ENCODE results near the gene LRBA.
"Not testable (repeated sequence)": the region's sequence is repeated elsewhere in the genome, so short reads cannot be mapped to it uniquely, and the experiment has no call there.

The LRBA gene

DNA sequence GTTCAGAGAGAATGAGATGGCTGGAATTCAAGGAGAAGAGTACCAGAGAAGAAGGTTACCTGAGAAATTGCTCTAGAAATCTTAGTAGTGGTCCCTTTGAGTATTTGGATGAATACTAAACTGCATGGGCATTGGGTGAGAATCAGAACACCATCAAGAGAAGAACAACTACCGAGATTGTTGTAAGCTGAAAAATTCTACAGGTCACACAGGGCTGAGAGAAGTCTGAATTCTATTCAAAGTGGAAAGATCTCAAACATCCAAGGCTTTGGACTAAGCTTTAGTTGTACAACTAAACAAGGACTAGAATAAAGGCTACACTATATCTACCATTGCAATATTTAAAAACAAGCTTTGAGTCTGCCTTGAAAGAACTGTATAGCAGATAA, 40.8 kb downstream of the LRBA start:
- no peak for DNase-seq

DNA sequence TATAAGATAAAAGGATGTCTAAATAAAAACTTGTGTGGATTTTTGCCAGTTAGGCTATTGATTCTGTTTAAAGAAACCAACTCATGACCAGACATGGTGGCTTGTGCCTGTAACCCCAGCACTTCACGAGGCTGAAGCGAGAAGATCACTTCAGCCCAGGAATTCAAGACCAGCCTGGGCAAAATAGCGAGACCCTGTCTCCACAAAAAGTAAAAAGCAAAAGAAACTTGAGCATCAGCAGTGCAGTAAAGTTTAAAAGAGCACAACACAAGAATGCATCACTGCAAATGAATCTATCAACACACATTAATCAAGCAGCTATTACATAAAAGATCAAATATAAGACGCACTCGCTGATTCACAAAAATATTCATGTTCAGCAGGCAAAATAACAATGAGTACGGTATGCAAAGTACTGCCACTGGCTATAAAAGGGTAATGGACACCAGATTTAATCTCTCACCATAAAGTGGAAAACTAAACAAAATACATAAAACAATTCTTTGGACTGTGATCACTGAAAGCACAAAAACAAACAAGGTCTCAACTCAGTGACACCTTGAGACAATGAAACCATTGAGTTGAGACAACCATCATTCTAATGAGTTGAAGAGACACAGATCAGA, 41.3 kb downstream of the LRBA start:
- no peak for DNase-seq

DNA sequence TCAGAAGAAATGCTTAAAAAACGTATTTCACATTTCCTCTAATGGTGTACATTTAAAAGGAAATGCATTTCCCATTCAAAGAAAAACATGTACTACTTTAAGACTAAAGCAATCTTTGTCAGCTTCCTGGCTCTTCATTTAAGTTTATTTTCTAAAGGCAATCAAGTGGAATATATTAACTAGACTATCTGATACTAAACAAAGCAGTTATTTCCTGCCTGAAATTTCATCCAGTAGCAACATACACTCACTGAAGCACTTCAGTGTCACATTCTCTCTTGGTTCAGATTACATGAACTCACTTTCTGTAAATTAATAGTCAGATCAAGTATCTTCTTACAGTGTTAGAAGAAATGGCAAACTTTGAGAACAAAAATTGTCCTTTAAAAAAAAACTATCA, 42.5 kb downstream of the LRBA start:
- no peak for DNase-seq

DNA sequence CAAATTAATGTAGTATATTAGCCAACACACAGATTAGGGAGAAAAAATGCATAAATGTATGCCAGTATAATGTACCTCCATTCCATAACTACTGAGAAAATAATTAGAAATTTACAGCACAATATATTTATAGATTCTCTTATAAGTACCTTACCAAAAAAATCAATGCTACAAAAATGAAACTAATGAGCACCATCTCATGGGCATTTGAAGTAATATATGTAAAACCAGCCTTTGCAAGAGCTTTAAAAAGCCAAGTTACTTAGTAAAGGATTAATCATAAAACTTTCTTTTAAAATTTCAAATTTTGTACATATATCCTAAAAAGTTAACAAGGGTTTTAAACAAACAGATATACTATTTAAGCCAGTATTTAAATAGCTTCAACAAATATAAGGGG, 43.2 kb downstream of the LRBA start:
- no peak for DNase-seq

DNA sequence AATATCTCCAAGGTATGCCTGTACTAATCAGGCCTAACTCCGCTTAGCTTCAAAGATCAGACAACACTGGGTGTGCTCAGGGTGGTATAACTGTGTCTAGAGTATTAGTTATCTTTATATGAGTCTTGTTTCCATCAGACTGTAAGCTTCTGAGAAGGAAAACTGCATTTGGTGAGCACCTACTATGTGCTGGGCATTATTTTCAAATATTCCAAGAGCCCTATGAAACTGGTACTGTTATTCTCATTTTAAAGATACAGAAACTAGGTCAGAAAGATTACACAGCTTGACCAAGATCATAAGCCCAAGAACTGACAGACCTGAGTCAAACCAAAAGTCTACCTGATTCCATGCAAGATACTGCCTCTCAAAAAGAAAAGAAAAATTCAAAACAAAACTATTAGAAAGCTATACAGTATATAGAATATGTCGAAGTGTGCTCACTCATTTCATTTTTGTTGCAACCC, 44.4 kb downstream of the LRBA start:
- DNase-seq, result no peak

DNA sequence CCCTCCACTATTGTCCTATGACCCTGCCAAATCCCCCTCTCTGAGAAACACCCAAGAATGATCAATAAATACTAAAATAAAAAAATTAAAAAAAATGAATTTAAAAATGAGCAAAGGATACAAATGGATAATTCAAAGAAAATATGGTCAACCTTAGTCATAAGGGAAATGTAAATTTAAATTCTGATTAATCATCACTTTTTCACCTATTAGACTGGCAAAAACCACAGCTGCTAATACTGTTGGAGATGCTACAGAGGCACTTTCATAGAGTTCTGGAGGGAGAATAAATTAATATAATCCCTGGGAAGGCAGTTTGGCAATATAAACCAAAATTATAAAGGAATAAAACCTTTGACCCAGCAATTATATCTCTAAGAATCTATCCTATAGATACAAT, 50.3 kb downstream of the LRBA start:
- no peak for DNase-seq

DNA sequence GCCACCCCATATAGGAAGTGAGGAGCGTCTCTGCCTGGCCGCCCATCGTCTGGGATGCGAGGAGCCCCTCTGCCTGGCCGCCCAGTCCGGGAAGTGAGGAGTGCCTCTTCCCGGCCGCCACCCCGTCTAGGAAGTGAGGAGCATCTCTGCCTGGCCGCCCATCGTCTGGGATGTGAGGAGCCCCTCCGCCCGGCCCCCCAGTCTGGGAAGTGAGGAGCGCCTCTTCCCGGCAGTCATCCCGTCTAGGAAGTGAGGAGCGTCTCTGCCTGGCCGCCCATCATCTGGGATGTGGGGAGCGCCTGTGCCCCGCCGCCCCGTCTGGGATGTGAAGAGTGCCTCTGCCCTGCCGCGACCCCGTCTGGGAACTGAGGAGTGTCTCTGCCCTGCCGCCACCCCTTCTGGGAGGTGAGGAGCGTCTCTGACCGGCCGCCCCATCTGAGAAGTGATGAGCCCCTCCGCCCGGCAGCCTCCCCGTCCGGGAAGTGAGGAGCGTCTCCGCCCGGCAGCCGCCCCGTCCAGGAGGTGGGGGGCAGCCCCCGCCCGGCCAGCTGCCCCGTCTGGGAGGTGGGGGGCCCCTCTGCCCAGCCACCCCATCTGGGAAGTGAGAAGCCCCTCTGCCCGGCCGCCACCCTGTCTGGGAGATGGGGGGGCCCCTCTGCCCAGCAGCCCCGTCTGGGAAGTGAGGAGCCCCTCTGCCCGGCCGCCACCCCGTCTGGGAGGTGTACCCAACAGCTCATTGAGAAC, 51.3 kb downstream of the LRBA start:
- not testable (repeated sequence) for DNase-seq

DNA sequence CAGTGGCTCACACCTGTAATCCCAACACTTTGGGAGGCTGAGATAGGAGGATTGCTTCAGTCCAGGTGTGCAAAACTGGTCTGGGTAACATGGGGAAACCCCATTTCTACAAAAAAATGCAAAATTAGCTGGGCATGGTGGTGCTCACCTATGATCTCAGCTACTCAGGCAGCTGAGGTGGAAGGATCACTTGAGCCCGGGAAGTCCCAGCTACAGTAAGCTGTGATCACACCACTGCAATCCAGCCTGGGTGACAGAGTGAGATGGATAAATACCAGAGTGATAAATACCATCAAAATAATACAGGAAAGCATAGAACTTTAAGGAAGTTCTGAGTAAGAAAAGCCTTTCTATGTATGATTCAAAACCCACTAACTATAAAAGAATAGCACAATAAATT, 52.8 kb downstream of the LRBA start:
- DNase-seq, result no peak

DNA sequence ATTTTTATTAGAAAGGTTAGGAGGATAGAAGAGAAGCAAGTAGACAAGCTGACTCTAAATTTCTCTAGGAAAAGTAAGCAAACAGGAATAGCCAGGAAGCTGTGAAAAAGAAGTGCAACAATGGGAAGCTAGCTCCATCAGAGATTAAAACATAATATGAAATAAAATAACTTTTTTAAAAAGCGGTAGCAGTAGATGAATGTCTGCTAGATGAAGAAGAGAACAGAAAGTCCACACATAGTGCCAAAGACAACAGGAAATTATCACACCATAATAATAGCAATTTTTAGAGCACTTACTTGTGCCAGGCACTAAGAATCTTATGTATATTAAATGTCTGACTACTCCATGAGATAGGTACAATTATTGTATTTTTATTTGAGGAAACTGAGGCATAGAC, 53.5 kb downstream of the LRBA start:
- no peak for DNase-seq

DNA sequence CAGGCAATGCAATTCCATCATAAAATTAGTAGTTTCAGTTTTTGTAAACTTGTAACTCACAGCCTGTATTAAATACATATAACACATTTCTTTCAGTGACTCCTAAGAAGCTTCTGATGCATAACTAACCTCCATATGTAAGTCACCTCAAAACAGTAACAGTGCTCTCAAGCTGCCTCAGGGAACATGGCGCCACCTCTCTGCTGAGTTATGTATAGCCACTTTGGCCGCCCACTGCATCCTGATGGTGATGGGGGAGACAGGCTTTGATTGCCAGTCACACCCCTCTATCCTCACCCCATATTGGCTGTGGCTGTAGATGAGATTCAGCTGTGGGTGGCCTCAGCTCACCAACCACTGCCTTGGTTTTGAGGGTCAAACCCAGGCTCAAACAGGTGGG, 54.3 kb downstream of the LRBA start:
- peak; percentile 15 for DNase-seq

DNA sequence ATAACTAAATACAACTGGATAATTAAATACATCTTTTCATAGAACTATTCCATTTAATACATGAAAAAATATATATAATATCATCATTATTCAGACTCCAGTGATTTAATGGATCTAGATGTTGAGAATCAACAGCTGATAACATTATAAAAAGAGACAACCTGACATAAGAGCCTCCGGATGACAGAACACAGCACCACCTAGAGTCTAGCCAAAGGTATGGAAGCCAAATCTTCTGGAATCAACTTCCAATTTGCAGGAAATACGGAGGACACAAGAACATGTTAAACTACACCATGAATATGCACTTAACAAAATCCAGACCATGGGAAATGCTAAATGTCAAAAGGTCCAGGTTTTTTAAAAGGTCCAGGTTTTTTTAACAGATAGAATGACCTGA, 55.0 kb downstream of the LRBA start:
- no peak for DNase-seq

DNA sequence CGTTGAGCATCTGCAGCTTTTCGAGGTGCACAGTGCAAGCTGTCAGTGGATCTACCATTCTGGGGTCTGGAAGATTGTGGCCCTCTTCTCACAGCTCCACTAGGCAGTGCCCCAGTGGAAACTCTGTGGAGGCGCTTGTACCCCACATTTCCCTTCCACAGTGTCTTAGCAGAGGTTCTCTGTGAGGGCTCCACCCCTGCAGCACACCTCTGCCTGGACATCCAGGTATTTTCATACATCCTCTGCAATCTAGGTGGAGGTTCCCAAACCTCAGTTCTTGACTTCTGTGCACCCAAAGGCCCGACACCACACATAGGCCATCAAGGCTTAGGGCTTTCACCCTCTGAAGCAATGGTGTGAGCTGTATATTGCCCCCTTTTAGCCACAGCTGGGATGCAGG, 57.1 kb downstream of the LRBA start:
- DNase-seq, result not testable (repeated sequence)

DNA sequence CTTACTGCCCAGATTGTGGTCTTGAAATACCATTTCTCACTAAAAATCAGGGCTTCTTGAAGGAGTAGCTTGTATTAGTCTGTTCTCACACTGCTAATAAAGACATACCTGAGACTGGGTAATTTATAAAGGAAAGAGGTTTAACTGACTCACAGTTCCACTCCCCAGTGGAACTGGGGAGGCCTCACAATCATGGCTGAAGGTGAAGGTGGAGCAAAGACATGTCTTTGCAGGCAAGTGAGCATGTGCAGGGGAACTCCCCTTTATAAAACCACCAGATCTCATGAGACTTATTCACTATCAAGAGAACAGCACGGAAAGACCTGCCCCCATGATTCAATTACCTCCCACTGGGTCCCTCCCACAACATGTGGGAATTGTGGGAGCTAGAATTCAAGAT, 58.0 kb downstream of the LRBA start:
- DNase-seq, result peak; percentile 21

DNA sequence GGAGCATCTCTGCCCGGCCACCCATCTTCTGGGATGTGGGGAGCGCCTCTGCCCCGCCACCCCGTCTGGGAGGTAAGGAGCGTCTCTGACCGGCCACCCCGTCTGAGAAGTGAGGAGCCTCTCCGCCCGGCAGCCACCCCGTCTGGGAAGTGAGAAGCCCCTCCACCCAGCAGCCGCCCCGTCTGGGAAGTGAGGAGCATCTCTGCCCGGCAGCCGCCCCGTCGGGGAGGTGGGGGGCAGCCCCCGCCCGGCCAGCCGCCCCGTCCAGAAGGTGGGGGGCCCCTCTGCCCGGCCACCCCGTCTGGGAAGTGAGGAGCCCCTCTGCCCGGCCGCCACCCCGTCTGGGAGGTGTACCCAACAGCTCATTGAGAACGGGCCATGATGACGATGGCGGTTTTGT, 61.2 kb downstream of the LRBA start:
- DNase-seq, result not testable (repeated sequence)

DNA sequence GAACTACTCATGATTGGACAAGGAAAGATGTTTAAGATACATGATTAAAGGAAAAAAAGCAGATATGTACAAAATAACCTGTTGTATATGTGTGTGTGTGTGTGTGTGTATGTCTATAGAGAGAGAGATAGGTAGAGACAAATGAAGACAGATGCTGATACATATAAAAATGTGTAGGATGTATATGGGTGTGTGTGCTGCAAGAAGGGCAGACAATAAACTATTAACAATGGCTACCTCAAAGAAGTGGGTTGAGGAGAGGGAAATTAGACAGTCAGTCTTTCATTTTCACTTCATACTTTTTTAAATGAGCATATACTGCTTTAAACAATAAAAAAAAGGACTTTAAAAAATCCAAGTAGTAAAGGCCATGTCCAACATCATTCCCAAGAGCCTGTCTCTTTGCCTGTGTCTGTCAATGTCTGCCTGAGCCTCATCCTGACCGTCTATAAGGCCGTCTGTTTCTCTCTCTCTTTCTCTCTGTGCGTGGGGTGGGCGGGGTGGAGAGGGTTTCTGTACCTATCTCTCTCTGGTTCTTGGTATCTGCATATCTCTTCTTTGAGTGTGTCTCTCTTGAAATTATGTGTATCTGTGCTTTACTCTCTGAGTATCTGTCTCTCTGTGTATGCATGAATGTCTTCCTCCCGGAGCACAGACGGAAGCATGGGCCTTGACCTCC, 62.8 kb downstream of the LRBA start:
- peak; percentile 21 for DNase-seq

DNA sequence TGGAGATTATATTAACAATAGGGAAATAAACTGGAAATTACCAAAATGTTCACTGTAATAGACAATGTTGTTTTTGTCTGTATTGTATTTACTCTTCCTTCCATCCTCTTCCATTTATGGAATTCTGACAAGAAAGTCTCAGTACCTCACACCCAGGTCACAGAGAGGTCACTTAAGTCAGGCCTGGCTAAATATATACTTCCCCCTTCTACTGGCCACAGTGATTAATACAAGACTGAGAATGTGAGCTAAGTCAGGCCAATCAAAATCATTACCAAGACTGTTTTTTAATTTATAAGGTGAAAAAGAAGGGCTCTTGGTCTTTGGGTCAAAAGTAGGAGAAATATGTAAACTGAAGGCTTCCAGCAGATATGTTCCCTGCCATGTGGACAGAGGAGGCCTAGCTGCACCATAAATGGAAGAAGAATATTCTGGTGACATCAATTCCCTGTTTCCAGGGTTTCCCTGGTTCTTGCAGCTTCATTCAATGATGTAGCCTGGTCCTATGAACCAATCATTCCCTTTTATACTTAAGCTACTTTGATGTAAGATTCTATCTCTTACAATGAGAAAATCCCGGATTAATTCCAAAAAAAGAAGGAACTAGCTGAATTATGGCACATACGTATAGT, 64.3 kb downstream of the LRBA start:
- no peak for DNase-seq

DNA sequence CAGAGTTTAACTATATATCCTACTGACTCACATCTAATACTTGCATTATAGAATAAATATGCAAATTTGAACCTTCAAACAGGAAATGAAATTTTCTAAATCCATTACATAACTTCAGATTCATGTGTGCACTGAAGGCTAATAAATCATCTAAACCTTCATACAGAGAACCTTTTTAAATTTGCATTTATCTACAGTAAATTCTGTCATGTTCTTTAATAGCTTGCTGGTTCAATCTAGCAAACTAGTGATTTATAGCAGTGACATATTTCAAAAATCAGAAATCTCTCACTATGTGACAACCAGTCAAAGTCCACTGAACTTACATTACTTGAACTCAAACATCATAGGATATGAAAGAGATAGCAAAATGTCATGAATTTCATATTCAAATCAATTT, 65.1 kb downstream of the LRBA start:
- DNase-seq, result no peak

DNA sequence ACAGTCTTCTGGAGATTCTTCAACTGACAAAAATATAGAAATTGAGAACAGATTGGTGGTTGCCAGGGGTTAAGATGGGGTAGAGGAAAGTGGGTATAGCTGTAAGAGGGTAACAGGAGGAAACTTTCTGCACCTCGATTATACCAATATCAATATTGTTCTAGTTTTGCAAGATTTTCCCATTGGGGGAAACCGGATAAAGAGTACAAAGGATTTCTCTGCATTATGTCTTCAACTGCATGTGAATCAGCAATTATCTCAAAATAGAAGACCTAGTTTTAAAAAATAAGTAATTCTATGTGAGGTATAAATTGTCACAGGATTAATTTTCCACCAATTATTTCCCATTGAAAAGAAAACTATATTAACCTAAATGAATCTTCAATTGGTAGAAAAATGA, 65.7 kb downstream of the LRBA start:
- DNase-seq, result no peak

DNA sequence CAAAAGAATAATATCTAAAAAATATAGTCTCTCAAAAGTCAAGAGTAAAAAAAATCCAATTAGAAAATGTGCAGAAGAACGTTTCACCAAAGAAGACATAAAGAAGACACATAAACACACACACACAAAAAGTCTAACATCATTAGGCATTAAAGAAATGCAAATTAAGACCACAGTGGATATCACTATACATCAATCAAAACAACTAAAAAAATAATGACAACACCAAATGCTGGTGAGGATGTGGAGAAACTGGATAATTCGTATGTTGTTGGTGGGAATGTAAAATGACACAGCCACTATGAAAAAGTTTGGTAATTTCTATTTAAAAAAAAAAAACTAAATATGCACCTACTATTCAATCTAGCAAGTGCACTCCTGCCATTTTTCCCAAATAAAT, 66.4 kb downstream of the LRBA start:
- no peak for DNase-seq

DNA sequence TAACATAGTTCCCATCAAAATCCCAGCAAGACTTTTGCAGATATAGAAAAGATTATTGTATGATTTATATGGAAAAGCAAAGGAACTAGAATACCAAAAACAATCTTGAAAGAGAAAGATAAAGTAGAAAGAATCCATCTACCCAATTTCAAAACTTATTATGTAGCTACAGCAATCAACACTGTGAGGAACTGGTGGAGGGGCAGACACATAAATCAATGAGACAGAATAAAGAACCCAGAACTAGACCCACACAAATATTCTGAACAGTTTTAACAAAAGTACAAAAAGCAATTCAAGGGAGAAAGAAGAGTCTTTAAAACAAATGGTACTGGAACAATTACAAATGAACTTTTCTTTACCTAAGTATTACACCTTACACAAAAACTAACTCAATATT, 67.0 kb downstream of the LRBA start:
- DNase-seq, result no peak

DNA sequence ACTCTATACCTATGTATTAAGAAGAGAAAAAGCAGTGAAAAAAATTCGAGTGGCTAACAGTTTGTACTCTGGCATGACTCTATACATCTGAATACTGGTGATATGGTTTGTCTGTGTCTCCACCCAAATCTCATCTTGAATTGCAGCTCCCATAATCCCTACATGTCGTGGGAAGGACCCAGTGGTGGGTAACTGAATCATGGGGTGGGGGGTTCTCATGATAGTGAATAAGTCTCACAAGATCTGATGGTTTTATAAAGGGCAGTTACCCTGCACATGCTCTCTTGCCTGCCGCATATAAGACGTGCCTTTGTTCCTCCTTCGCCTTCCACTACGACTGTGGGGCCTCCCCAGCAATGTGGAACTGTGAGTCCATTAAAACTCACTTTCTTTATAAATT, 70.4 kb downstream of the LRBA start:
- no peak for DNase-seq

DNA sequence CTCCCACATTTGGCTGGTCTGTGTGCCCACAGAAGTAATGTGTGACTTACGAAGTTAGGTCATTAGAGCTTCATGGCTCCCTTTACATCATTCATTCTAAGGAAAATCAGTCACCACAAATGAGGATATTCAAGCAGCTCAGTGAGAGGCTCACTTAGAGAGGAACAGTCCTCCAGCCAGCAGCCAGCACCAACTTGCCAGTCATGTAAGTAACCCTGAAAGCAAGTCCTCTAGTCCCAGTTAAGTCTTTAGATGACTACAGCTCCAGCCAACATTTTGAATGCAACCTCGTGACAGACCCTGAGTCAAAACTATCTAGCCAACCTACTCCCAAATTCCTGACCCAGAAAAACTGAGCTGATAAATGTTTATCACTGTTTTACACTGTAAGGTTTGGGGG, 71.3 kb downstream of the LRBA start:
- DNase-seq, result peak; percentile 14

DNA sequence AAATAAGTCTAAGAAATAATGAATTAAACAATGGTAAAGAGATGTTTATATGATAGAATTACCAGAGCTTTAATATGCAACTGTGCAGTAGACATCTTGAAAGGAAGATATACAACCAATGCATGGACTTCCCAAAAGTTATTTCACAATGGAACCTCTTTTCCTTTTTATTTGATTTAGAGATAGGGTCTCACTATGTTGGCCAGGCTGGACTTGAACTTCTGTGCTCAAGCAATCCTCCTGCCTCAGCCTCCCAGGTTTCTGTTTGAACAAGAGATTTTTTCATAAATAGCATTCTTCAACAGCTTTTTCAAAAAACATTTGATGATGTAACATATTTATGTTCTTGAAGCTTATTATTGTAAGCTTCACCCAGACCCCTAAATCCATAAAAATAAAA, 72.0 kb downstream of the LRBA start:
- no peak for DNase-seq

DNA sequence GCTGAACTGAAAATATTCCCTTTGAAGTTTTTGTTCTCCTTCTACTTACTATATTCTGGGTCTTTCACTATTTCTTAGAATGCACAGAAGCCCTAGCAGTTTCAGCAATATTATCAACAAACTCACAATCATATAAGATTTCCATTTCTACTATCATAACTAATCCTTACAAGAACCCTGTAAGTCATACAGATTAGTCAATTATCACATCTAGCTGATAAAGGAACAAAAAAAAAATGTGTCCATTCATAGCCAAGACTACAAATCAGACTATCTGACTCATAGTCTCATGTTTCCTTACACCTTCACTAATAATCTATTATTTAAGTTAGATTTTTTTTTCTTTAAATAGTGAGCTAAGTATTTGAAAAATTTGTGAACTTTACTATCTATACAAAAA, 72.5 kb downstream of the LRBA start:
- no peak for DNase-seq
